GM19328 (cell line): ENCODE results near the gene MBOAT1.
"Not testable (repeated sequence)": the region's sequence is repeated elsewhere in the genome, so short reads cannot be mapped to it uniquely, and the experiment has no call there.

Source experiments
- ATAC-seq: cut with Tn5 transposase; IDR thresholded peaks from one replicate; pipeline ENCODE4 v1.9.1; 2021; ENCODE audit warnings: mild to moderate bottlenecking, moderate library complexity; ENCODE audit not compliant: unreplicated experiment

The MBOAT1 gene

GRCh38 chr6:20212392-20213111, at the start of gene MBOAT1:
Gene MBOAT1 (minus strand): TSS chr6:20212469. CDS start chr6:20212234, 235 bp downstream.
- peak; percentile 90 for ATAC-seq

- ATAC-seq: no peak
Measured at GRCh38 chr6:20261685-20262084, 49.4 kb upstream of the MBOAT1 start.

DNA sequence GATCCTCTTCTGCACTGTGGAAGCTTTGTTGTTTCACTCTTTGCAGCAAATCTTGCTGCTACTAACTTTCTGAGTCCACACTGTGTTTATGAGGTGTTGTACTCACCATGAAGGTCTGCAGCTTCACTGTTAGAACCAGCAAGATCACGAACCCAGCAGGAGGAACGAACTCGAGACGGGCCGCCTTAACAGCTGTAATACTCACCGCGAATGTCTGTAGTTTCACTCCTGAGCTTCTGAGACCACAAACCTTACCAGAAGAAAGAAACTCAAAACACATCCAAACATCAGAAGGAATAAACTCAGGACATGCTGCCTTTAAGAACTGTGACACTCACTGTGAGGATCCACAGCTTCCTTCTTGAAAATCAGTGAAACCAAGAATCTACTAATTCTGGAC, 48.1 kb upstream of the MBOAT1 start:
- ATAC-seq: no peak

DNA sequence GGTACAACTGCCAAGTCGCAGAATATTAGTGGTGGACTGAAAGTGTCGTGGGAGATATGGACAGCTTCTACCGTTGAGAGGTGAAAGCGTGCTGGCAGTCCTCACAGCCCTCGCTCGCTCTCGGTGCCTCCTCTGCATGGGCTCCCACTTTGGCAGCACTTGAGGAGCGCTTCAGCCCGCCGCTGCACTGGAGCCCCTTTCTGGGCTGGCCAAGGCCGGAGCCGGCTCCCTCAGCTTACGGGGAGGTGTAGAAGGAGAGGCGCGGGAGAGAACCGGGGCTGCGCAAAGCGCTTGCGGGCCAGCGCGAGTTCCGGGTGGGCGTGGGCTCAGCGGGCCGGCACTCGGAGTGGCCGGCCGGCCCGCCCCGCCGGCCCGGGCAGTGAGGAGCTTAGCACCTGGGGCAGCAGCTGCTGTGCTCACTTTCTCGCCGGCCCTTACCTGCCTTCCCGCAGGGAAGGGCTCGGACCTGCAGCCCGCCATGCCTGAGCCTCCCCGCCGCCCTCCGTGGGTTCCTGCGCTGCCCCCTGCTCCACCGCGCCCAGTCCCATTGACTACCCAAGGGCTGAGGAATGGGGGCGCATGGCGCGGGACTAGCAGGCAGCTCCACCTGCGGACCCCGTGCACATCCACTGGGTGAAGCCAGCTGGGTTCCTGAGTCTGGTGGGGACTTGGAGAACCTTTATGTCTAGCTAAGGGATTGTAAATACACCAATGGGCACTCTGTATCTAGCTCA, 47.2 kb upstream of the MBOAT1 start:
- no peak for ATAC-seq

GRCh38 chr6:20255428-20255827, 43.2 kb upstream of the MBOAT1 start:
- no peak for ATAC-seq

DNA sequence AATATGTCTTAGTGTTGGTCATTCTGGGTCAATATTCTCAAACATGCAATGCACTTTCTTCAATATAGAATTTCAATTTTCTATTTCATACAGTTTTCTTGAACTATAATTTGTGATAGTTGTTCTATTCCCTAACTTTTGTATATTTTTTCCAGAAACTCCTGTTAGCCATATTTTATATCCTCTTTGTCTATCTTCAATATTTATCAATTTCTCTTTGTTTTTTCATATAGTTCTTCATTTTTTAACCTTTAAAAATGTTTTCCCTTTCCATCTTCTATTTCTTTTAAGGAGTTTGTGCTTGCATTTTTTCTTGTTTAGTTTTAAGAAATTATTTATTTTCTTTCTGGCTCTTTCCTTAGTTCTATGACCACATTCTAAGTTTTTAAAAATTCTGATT, 42.0 kb upstream of the MBOAT1 start:
- no peak for ATAC-seq

DNA sequence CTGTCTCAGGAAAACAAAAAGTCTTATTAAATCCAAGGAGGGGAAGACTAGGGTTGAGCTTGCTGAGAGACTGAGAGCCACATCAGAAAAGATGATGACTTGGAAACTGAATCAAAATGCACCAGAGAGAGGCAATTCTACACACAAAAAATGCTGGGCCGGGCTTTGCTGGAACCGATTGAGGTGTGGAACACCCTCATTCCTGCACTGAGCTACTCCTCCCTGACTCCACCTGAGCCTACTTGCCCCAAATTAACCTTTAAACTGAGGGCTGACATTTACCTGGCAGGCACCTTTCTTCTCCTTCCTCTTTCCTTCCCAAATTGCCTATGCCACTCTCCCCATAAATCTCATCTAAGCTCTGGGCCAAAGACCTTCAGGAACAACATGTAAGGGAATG, 40.8 kb upstream of the MBOAT1 start:
- no peak for ATAC-seq

GRCh38 chr6:20252311-20252710, 40.0 kb upstream of the MBOAT1 start:
- ATAC-seq: no peak

DNA sequence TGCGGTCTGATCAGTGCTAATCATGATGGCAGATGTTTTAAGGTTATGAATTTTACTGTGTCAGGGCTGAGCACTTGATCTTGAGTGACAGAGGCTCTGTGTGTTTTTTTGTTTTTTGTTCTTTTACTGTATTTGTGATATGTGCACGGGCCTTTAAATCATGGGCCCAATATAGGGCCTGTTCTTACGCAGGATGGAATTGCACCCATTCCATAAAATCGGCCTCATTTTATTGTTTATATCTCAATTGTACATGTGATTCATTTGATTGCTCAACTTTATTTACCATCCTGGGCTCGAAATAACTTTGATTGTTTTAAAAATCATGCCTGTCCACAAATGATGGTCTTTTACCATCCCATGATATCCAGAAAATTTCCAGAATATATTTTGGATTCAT, 39.3 kb upstream of the MBOAT1 start:
- ATAC-seq: no peak

DNA sequence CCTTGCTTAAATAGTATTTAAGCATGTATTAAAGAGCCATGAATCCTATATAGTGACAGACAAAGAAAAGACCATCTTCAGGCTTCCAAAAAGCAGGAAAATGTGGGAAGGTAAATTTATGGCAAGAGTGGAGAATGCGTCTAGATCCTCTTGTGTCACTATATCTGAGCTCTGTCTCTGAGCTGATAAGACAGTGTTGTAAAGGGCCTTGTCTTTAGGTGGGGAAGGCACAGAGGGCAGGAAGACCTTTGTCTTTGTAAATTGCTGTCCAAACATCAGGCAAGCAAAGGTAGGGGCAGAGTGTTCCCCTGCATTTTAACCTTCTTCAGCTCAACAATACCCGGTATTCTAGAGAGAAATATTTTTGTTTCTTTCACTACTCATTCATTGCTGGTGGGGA, 33.9 kb upstream of the MBOAT1 start:
- ATAC-seq: no peak

DNA sequence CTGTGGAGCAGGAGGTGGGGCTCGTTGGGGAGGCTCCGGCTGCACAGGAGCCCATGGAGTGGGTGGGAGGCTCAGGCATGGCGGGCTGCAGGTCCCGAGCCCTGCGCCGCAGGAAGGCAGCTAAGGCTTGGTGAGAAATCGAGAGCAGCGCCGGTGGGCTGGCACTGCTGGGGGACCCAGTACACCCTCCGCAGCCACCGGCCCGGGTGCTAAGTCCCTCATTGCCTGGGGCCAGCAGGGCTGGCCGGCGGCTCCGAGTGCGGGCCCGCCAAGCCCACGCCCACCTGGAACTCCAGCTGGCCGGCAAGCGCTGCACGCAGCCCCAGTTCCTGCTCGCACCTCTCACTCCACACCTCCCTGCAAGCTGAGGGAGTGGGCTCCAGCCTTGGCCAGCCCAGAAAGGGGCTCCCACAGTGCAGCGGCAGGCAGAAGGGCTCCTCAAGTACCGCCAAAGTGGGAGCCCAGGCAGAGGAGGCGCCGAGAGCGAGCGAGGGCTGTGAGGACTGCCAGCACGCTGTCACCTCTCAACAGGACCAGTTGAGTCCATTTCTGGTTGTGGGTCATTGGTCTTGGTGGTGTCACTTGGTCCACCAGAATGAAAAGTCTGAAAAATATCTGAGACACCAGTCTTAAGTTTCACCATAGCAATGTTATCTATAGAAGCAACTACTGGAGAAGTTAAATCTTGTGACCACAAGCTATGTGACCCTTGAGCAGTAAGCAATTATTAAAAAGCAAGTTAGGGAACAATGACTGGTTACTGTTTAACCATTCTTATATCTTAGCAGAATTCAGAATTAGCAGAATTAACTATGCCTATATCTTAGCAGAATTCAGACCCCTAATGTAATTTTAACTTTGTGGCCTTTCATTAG, 32.8 kb upstream of the MBOAT1 start:
- ATAC-seq: not testable (repeated sequence)

GRCh38 chr6:20243288-20243687, 31.0 kb upstream of the MBOAT1 start:
- ATAC-seq: no peak

DNA sequence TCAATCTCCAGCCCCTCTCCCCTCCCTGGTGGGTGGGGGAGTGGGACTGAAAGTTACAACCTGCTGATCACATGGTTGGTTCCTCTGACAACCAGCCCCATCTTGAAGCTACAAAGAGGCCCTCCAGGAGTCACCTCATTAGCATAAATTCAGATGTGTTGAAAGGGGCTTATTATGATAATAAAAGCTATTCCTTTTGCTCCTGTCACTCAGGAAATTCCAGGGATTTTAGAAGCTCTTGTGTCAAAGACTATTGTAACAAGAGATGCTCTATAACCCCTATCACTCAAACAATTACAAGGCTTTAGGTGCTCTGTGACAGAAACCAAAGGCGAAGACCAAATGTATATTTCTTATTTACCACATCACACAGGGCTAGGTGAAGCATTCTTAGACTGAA, 30.1 kb upstream of the MBOAT1 start:
- ATAC-seq: no peak

- no peak for ATAC-seq
Measured at GRCh38 chr6:20241102-20241501, 28.8 kb upstream of the MBOAT1 start.

DNA sequence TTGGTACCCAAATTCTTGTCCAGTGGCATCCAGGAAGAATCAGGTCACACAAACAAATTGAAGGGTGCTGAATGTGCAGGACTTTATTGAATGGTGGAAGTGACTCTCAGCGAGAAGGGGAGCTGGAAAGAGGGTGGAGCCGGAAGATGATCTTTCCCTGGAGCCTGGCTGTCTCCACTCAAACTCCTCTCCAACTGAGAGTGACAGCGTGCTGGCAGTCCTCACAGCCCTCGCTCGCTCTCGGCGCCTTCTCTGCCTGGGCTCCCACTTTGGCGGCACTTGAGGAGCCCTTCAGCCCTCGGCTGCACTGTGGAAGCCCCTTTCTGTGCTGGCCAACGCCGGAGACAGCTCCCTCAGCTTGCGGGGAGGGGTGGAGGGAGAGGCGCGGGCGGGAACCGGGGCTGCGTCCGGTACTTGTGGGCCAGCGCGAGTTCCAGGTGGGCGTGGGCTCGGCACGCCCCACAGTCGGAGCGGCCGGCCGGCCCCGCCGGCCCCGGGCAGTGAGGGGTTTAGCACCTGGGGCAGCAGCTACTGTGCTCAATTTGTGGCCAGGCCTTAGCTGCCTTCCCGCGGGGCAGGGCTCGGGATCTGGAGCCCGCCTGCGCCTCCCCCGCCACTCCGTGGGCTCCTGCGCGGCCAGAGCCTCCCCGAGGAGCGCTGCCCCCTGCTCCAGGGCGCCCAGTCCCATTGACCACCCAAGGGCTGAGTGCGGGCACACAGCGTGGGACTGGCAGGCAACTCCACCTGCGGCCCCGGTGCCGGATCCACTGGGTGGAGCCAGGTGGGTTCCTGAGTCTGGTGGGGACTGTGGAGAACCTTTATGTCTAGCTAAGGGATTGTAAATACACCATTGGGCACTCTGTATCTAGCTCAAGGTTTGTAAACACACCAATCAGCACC, 26.7 kb upstream of the MBOAT1 start:
- no peak for ATAC-seq

DNA sequence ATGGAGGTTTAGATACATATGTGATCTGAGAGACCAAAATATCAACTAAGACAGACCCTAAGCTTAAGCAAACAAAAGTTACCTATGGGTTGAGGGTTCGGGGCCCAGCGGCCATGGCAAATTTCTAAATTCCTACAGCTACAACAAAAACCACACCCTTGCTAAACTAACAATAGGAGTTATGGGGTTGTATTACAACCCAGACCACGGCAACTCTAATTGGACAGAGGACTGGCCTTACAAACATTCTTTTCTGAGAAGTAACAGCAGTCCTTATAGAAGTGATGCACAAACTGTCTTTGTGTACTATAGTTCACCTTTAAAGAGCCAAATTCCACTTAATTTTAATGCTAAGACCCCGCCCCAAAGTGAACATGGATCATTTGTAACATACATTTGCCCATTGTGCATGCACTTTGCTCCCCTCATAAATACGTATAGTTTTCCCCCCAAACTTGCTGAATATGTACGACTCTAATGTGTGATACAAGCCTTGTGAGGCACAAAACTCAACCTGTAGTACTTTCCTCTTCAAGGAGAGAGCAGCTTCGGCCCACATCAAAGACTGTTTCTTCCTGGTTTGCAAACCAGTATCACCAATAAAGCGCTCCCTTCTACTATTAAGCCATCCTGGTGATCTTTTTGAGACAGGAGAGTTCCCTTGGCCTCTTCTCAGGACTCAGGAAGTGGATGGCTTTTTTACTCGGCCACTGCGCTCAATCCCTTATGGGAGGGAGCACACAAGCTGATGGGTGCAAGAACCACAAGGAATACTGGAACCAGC, 25.6 kb upstream of the MBOAT1 start:
- no peak for ATAC-seq

- no peak for ATAC-seq
Measured at GRCh38 chr6:20236909-20237600, 24.8 kb upstream of the MBOAT1 start.

- ATAC-seq: no peak
Measured at GRCh38 chr6:20236344-20236743, 24.1 kb upstream of the MBOAT1 start.

DNA sequence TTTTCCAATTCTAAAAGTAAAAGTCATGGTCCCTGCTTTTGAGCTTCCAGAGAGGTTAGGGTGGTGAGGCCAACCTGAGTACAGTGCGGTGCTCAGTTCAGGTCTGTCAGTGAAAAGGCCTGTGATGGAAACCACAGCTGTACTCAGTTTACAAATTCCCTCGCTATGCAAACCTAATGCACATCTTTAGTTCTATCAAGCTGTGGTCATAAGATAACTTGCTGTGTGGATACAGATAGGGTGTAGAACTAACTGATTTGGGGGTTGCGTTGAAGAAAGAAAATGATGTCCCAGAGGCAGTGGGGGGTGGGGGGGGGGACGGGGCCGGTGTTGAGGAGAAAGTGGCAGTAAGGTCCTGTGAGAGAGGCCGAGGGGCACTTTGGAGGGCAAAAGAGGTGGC, 22.8 kb upstream of the MBOAT1 start:
- ATAC-seq: no peak
